Ishikawa (cell line): ENCODE measurements around the gene KLHL36.

Experiments
- CEBPB ChIP-seq: IDR thresholded peaks from 2 replicates; pipeline ENCODE4 v1.6.1; 2012
- CREB1 ChIP-seq: IDR thresholded peaks from 2 replicates; pipeline ENCODE4 v1.6.1; 2012; ENCODE audit warnings: low read depth
- EGR1 ChIP-seq: IDR thresholded peaks from 2 replicates; pipeline ENCODE4 v1.6.1; 2012
- EP300 ChIP-seq: IDR thresholded peaks from 2 replicates; pipeline ENCODE4 v1.6.1; 2012; ENCODE audit warnings: borderline replicate concordance
- FOXM1 ChIP-seq: IDR thresholded peaks from 2 replicates; pipeline ENCODE4 v1.6.1; 2012; ENCODE audit warnings: low read depth, borderline replicate concordance
- NFIC ChIP-seq: IDR thresholded peaks from 2 replicates; pipeline ENCODE4 v1.6.1; 2012
- RAD21 ChIP-seq: IDR thresholded peaks from 2 replicates; pipeline ENCODE4 v1.6.1; 2012; ENCODE audit warnings: low read depth
- TAF1 ChIP-seq: IDR thresholded peaks from 2 replicates; pipeline ENCODE4 v1.6.1; 2012; ENCODE audit warnings: low read depth, mild to moderate bottlenecking
- TCF12 ChIP-seq: IDR thresholded peaks from 2 replicates; pipeline ENCODE4 v1.6.1; 2012; ENCODE audit warnings: low read depth
- TEAD4 ChIP-seq: IDR thresholded peaks from 2 replicates; pipeline ENCODE4 v1.6.1; 2012
- YY1 ChIP-seq: IDR thresholded peaks from 2 replicates; pipeline ENCODE4 v1.6.1; 2012; ENCODE audit warnings: low read depth
- ZBTB7A ChIP-seq: IDR thresholded peaks from 2 replicates; pipeline ENCODE4 v1.6.1; 2012; ENCODE audit warnings: low read depth
- TF ChIP-seq, protein P1 (sequence below): IDR thresholded peaks from 2 replicates; pipeline ENCODE4 v1.6.1; 2012
- TF ChIP-seq, protein P2 (sequence below): IDR thresholded peaks from 2 replicates; pipeline ENCODE4 v1.6.1; 2012
- TF ChIP-seq, protein P3 (sequence below): IDR thresholded peaks from 2 replicates; pipeline ENCODE4 v1.6.1; 2012; ENCODE audit warnings: low read depth, mild to moderate bottlenecking

The KLHL36 gene

DNA sequence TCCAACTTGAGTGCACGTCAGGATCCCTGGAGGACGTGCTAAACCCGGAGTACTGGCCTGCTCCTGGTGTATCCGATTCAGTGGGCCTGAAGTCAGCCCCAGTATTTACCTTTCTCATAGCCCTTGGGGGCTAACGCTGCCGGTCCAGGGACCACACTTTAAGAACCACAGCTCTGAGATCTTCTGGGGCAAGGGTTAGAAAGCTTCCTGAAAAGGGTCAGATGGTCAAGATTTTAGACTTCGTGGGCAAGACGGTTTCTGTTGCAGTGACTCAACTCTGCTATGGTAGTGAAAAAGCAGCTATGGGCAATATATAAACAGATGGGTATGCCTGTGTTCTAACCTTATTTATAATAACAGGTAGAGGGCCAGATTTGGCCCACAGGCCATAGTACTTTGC, 36.9 kb downstream of the KLHL36 start:
- no peak for TF ChIP-seq CREB1
- no peak for TF ChIP-seq YY1
- no peak for TF ChIP-seq TAF1
- no peak for TF ChIP-seq CEBPB
- TF ChIP-seq, protein P1, sequence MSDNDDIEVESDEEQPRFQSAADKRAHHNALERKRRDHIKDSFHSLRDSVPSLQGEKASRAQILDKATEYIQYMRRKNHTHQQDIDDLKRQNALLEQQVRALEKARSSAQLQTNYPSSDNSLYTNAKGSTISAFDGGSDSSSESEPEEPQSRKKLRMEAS, result no peak
- TF ChIP-seq, protein P2, sequence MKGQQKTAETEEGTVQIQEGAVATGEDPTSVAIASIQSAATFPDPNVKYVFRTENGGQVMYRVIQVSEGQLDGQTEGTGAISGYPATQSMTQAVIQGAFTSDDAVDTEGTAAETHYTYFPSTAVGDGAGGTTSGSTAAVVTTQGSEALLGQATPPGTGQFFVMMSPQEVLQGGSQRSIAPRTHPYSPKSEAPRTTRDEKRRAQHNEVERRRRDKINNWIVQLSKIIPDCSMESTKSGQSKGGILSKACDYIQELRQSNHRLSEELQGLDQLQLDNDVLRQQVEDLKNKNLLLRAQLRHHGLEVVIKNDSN, result no peak
- no peak for TF ChIP-seq ZBTB7A
- no peak for TF ChIP-seq TEAD4
- no peak for TF ChIP-seq TCF12
- no peak for TF ChIP-seq EGR1
- no peak for TF ChIP-seq FOXM1

DNA sequence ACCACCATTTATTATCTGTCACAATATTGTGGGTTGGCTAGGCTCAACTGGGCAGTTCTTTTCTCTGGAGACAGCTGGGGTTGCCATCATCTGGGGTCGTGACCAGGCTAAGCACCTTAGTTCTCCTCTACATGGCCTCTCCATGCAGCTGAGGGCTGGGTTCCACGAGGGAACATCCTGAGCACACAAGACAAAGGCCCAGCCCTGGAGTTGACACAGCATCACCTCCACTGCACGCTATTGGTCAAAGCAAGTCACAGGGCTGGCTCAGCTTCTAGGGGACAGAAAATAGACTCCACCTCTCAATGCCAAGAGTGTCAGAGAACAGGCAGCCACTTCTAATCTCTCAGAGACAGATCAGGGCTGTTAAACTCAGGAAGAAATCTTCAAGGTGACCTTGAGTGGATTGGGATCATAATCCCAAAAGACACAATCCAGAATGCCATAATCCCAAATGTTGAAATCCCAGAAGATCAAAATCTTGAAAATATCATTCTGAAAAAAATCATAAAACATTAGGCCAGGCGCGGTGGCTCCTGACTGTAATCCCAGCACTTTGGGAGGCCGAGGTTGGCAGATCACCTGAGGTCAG, 38.5 kb downstream of the KLHL36 start:
- TF ChIP-seq, protein P2, result 0 out of 2 replicates have a peak, but pooled peaks have one; percentile 31
- TF ChIP-seq, protein P1, result no peak
- TF ChIP-seq RAD21, result no peak
- no peak for TF ChIP-seq TEAD4

DNA sequence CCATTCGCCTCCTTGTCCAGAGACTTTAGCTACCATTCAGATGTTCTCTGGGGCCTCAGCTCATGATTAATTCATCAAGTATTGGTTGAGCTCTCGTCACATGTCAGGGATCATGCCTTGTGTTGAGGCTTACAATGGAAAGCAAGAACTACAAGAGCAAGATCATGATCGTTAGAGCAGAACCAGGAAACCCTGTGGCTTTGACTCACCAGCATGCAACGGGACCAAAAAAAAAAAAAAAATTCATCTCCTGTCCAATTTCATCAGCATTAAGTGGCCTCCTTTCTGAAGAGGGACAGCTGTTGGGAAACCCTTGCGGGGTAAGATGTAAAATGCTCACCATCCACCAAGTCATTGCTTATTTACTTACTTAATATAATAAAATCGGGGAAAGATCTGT, 39.4 kb downstream of the KLHL36 start:
- TF ChIP-seq, protein P1, result peak; percentile 33; the same call in 1 of the 2 replicates
- TF ChIP-seq FOXM1, result no peak
- TF ChIP-seq, protein P2, result 0 out of 2 replicates have a peak, but pooled peaks have one; percentile 12

DNA sequence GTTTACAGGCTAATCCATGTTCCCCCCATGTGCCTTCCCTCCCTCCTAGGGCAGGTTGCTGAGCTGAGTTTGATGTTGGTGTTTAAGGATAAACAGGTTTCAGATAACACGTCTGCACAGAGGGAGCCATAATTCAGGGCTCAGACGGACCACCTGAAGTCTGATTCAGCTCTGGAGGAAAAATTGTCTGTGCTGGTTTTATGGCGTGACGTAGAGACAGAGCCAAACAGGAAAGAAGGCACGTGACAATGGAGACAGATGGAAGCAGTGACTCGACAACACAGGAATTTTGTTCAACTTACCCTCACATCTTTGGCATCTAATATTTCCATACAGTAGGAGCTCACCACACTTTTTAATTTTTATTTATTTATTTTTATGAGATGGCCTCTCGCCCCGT, 40.8 kb downstream of the KLHL36 start:
- TF ChIP-seq, protein P2, result peak; percentile 53; the same call in 1 of the 2 replicates
- TF ChIP-seq TEAD4, result no peak

DNA sequence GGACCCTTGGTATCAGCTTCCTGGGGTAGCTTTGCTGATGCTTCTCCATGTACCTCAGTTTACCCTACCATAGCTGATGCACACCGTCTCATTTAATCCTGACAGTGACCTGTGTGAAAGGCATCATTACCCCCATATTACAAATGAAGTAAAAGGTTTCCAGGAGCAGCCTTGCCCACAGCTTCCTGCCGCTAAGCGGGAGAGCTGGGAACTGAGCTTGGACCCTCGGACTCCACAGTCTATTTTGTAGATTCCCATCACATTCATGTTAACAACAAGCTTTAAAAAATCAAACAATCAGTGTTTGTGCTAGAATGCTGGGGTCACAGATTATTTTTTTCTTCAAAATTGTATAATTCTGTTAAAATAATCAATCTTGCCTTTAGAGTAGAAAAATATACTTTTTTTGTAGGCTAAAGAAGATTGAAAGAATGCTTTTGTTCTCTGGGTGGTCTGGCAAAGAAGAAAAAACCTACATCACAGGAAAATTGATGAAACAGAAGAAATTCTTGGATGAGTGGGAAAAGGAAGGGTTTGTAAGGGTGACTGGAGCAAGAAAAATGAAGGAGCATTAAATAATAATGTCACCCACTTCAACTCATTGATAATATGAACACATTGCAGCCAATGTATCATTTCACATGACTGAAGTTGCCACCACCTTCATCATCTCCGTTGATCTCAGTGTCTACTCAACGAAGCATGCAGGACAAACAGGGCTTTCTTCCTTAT, 41.9 kb downstream of the KLHL36 start:
- TF ChIP-seq ZBTB7A (no peak), TEAD4 (no peak), RAD21 (no peak), CREB1 (no peak)
- TF ChIP-seq, protein P1, result no peak

DNA sequence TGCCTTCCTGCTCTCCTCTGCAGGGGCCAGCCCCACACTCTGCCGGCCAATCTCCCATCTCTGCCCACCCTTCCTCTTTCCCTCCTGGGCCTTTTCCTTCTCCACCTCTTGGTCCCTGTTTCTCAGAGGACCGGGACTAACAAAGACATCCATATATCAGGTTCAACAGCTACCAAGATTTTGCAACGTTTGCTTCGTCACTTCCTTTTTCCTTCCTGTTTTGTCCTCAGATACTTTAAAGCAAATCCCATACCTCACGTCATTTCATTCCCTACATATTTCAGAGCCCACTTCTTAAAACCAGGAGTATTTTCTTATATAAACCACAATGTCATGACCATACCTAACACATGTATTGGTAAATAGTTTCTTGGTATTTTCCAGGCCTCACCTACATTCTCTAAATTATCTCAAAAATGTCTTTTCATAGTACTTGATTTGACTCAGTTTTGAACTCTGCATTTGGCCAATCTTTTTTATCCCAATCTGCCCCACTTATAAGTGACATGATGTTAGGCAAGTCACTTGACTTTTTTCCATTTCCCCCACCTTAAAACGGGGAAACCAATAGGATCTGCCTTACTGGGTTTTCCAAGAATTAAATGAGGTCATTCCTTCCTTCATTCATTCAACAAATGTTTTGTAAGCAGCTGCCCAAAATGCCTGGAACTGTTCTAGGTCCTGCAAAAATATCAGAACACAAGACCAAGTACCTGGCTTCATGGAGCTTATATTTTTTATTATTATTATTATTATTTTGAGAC, 44.3 kb downstream of the KLHL36 start:
- TF ChIP-seq TCF12 (no peak), RAD21 (no peak), EGR1 (no peak), TEAD4 (no peak), TAF1 (no peak), ZBTB7A (no peak), CEBPB (no peak), NFIC (no peak), EP300 (no peak)
- TF ChIP-seq, protein P2, result no peak
- TF ChIP-seq, protein P3, sequence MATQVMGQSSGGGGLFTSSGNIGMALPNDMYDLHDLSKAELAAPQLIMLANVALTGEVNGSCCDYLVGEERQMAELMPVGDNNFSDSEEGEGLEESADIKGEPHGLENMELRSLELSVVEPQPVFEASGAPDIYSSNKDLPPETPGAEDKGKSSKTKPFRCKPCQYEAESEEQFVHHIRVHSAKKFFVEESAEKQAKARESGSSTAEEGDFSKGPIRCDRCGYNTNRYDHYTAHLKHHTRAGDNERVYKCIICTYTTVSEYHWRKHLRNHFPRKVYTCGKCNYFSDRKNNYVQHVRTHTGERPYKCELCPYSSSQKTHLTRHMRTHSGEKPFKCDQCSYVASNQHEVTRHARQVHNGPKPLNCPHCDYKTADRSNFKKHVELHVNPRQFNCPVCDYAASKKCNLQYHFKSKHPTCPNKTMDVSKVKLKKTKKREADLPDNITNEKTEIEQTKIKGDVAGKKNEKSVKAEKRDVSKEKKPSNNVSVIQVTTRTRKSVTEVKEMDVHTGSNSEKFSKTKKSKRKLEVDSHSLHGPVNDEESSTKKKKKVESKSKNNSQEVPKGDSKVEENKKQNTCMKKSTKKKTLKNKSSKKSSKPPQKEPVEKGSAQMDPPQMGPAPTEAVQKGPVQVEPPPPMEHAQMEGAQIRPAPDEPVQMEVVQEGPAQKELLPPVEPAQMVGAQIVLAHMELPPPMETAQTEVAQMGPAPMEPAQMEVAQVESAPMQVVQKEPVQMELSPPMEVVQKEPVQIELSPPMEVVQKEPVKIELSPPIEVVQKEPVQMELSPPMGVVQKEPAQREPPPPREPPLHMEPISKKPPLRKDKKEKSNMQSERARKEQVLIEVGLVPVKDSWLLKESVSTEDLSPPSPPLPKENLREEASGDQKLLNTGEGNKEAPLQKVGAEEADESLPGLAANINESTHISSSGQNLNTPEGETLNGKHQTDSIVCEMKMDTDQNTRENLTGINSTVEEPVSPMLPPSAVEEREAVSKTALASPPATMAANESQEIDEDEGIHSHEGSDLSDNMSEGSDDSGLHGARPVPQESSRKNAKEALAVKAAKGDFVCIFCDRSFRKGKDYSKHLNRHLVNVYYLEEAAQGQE, result no peak
- TF ChIP-seq, protein P1, result no peak
